Brain pericyte (primary cell): Measurements from ENCODE around the gene OR7D4.
"Not testable (repeated sequence)": the region's sequence is repeated elsewhere in the genome, so short reads cannot be mapped to it uniquely, and the experiment has no call there.

Experiments used
- DNase-seq: peaks from one replicate; pipeline ENCODE4 v3.0.0-alpha.2; 2012; ENCODE audit warnings: low read depth, low spot score

Gene OR7D4

GRCh38 chr19:9219489-9219888 lies at the start of gene OR7D4:
TSS of gene OR7D4 (minus strand) at chr19:9219589. CDS start at chr19:9214837, 4,752 bp downstream.
- DNase-seq, result no peak

DNA sequence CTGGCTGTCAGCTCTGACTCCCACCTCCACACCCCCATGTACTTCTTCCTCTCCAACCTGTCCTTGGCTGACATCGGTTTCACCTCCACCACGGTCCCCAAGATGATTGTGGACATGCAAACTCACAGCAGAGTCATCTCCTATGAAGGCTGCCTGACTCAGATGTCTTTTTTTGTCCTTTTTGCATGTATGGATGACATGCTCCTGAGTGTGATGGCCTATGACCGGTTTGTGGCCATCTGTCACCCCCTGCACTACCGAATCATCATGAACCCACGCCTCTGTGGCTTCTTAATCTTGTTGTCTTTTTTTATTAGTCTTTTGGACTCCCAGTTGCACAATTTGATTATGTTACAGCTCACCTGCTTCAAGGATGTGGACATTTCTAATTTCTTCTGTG lies 31.8 kb upstream of the OR7D4 start:
- DNase-seq, result no peak

DNA sequence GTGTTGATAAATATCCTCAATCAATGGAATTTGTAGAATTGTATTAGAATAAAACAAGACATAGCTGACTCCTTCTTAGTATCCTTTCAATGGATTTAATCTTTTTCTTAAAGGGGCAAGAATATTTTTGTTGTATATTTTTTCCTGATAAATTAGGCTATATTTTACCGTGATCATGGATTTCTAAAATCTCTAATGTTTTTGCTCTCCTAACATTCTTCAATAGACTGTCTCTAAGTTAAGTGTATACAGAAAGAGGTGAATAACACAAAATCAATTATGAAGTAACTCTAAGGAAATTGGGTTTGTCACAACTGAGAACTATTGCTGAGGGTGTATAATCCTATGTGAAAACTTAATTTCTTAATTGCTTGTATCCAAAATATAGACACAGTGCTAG lies 31.2 kb upstream of the OR7D4 start, which contains the start of gene OR7E24:
Gene OR7E24 (plus strand): TSS at position 301 of the 400 bp plus-strand sequence. CDS start 114 bp downstream, outside the sequence.
- no peak for DNase-seq

DNA sequence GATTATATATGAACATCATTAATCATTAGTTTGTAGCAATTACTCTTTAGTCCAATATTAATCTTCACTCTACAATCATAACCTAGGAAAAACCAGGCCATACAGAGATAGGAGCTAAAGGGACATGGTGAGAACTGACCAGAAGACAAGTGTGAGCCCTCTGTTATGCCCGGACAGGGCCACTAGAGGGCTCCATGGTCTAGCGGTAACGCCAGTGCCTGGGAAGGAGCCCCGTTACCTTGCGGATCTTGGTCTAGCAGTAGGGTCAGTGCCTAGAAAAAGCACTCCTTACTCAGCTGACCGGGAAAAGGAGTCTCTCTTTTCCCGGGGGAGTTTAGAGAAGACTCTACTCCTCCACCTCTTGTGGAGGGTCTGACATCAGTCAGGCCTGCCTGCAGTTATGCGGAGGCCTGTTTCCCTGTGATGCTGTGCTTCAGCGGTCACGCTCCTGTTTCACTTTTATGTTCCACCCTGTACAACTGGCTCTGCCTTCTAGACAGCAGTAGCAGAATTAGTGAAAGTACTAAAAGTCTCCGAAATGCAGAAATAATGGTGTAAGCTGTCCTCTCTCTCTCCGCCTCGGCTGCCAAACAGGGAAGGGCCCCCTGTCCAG lies 13.8 kb downstream of the OR7D4 start:
- DNase-seq, result peak; percentile 11

GRCh38 chr19:9198044-9198443 lies 21.3 kb downstream of the OR7D4 start:
- not testable (repeated sequence) for DNase-seq

DNA sequence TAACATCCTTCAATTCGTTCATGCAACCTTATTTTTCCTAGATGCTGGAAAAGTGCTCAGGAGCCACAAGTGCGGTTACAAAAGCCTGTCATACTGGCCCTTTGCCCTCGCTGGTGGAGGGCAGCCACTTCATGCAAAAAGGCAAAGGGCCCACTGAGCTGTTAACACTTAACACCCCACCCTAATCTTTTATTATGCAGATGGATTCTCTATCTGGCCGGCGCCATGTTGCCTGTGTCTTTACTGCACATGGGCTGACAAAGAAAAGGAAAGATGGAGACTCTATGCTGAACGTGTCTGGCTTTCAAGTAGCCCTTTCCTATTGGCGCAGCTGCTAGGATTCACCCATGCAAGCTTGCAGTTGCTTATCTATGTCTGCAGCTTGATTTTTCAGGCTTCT lies 29.9 kb downstream of the OR7D4 start:
- DNase-seq, result no peak

- DNase-seq, result no peak
These were observed 32.2 kb downstream of the OR7D4 start for GRCh38 chr19:9187191-9187590.

DNA sequence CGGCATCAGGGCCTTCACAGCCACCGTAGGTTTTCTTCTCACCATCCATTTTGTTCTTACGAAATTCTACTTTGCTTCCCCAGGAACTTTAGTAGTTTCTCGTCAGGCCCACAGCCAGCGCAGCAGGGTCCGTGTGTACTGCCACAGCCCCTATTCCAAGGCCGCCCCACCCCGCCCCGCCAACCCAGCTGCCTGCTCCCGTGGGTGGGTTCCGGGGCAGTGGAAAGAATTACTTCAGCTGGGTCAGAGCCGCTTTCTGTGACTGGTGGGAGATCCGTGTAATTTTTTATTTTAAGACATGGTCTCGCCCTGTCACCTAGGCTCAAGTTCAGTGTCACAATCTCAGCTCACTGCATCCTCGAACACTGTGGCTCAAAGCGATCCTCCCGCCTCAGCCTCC lies 36.4 kb downstream of the OR7D4 start:
- no peak for DNase-seq

DNA sequence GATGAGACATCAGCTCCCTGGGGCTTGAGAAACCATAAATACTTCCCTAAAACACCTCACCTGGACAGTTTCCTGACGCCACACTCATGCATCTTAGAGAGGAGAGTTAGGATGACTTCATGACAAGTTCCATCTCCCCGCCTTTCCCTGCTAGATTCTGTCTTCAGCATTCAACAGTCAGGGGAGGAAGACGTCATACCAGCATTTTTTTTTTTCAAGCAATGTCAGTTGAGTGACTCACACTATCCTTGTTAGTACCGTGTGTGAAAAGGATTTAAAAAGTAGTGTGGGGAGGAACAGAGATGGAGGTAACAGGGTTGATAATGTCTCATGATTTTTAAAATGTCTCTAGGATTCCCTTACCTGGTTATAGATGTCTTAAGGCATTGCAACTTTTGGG lies 40.5 kb downstream of the OR7D4 start, which contains the start of gene OR7D2:
Gene OR7D2 (plus strand): TSS at position 79 of the 400 bp plus-strand sequence. CDS start 6,803 bp downstream, outside the sequence.
- no peak for DNase-seq

DNA sequence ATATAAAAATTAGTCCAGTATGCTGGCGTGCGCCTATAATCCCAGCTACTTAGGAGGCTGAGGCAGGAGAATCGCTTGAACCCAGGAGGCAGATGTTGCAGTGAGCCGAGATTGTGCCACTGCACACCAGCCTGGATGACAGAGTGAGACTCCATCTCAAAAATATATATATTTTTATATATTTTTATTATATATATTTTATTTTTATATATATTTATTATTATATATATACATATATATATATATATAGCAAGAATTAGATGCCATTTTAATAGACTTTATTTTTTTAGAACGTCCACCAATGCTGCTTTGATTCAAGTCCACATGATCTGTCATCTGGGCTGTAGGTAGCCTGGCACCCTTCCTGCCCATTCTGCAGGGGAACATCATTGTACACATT lies 44.1 kb downstream of the OR7D4 start:
- DNase-seq, result no peak

DNA sequence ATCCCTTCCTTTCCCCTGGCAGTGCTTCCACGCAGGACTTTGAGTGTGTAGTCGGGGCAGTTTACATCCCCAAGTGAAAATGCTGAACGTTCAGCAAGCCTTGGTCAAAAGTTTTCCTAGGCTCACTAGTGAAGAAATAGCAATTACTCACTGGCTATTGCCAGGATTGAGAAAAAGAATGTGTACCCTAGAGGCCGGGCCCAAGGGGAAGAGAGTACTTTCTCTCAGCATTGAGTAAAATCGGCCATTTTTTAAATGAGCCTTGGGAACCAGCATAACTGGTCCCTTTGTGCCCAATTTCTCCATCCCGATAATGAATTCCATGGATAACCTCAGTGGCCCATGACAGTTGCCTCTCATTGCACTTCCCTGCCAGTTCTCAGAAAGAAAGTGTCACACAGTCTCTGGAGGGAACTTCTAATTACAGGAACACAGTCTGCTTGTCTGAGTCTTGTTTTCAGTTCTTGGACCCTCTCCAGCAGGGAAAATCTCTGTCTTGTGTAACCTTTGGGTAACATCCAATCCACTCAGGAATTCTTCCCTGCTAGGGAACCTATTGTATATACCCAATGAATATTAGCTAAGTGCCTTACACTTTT lies 47.9 kb downstream of the OR7D4 start:
- DNase-seq, result no peak

GRCh38 chr19:9166846-9167245 lies 52.5 kb downstream of the OR7D4 start:
- no peak for DNase-seq

DNA sequence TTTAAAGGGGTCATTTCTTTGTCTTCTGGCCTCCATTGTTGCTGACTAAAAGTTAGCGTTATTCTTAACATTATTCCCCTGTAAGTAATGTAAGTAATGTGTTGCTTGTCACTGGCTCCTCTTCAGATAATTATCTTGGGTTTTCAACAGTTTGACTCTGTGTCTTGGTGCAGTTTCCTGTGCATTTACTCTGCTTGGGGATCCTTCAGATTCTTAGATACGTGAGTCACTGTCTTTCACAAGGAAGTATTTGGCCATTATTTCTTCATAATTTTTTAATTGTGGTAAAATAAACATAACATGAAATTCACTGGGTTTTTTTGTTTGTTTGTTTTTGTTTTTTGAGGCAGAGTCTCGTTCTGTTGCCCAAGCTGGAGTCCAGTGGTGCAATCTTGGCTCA lies 54.1 kb downstream of the OR7D4 start:
- DNase-seq, result no peak

DNA sequence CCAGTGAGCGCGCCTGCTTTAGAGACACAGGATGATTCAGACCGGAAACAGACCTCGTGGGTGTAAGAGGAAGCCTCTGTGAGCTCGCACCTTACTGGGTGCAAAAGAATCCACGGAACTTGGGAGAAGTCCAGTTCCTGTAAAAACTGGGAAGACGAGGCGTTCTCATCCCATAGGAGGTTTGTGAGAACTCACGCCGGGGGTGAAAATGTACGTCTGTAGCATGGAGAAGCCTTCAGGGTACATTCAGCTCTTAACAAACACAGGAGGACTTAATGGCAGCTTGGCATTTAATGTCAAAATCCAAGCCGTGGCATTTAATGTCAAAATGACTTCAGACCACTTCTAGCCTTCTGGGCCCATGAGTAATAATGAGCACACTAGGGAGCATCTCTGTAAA lies 58.0 kb downstream of the OR7D4 start:
- no peak for DNase-seq
